ENCODE results near the gene TMEM254. TPM values are rescaled to one million over a fixed set of nuclear protein-coding genes. Genes with fewer than 3 reads are reported as not detected.

Gene TMEM254
- total and polyA plus RNA-seq, 9 of the 15 experiments (the other 6 are each of a cell fraction or from before 2014, with no cell fraction given) = 0.59 to 4.7 (median 1.9) TPM

DNA sequence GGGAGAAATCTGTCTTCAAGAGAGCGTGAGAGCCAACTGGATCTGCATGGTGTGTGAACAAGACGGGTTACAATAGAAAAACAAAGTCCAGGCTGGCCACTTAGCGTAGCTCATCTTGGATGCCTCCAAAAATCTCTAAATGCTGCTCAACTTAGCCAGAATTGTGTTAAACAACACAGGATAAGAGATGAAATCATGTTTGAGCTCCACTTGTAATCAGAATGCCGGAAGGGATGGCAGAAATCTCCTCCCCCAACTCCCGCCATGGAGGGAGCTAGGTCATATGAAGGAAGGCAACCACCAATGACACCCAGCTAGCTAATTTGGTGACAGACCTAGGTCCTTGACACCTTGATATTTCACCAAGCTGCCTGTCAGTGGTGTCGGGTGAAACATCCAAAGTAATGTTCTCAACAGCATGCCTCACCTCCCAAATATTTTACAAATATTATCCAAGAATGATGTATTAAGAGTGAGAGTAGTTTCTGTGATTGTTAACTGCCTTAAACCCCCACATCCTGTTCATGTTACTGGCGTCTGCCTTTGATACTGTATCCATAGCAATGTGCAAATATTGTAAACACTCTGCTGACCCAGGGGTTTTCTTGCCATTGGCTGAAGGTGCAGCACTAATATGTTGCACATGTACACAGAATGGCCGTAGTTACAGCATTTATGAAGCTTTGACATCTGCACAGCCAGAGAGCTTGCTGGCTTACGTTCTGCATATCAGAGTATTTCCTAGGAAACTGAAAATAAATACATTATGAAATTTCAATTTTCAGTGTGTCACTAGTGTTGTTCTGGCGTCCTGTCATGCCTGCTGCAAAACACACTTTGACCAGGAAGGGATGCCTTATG is 25.8 kb downstream of the TMEM254 start:
- no peaks in the 10 kb centered on the region for H4K20me1 ChIP-seq (replicated peaks; ENCODE audit: control insufficient read depth, insufficient read depth, low read length)
- ATAC-seq = no peak
- no peak overlapping the region for H3K4me2 ChIP-seq (ENCODE audit: insufficient read depth, low read length)
- in situ Hi-C loops (cut with MboI) (no loop called here), intact Hi-C loops (cut with micrococcal nuclease) (no loop called here)
- FAIRE-seq = peak; percentile 32
- H3K9me1 ChIP-seq (ENCODE audit: control insufficient read depth, insufficient read depth, low read length) = no peaks in the 10 kb centered on the region
- CTCF ChIA-PET (ENCODE audit: low intra/inter-chr PET ratio) = no interaction called here
- no peak overlapping the region for H3K27ac ChIP-seq (ENCODE audit: extremely low read depth, low read depth, low read length)
- no peaks in the 10 kb centered on the region; a peak in 1 of 5 replicates for H3K4me1 ChIP-seq (replicated peaks in 1 of 2; ENCODE audit: control insufficient read depth in 2 of 2, insufficient read depth in 2 of 2, low read length in 2 of 2)
- no peak overlapping the region for H3K4me3 ChIP-seq
- peak in 1 of 4 experiments; percentile 9 for DNase-seq (ENCODE audit: extremely low read depth in 1 of 4, low spot score in 3 of 4)
- POLR2A ChIA-PET = no interaction called here
- H3K36me3 ChIP-seq (ENCODE audit: control insufficient read depth, insufficient read depth, low read length) = no peaks in the 10 kb centered on the region
- no peak overlapping the region for H3K9ac ChIP-seq (ENCODE audit: insufficient read depth in 1 of 2, low read depth in 2 of 2, low read length in 2 of 2)
- WGBS (ENCODE audit: insufficient coverage, low coverage, missing lambda C conversion rate) = 1% methylated on average over 10 of the region's 10 CpGs
- peaks cover 31 to 32% of the 10 kb centered on the region in 2 experiments; a peak in 4 of 5 replicates for H3K27me3 ChIP-seq (ENCODE audit: control insufficient read depth in 2 of 2, insufficient read depth in 2 of 2, low read length in 2 of 2)
- H2AFZ ChIP-seq (ENCODE audit: low read depth, low read length) = no peak overlapping the region
- BruUV-seq (replicated peaks) = no TSS peak
- no peaks in the 10 kb centered on the region for H3K79me2 ChIP-seq (ENCODE audit: control insufficient read depth, insufficient read depth, low read length)
- peaks cover 2% of the 10 kb centered on the region for H3K9me3 ChIP-seq (replicated peaks; ENCODE audit: control insufficient read depth, insufficient read depth, low read depth, low read length)
- TF ChIP-seq RFX1 (IDR thresholded peaks at IDR 0.05) (peak; percentile 21; the same call in 1 of the 2 replicates), TRIM28 (IDR thresholded peaks at IDR 0.05) (no peak), SAFB2 (IDR thresholded peaks at IDR 0.05; ENCODE audit: borderline replicate concordance, low read depth, low read length, severe bottlenecking) (no peak), MEF2D (tag; conservative IDR thresholded peaks at IDR 0.05; ENCODE audit: low read depth) (no peak), CSDE1 (IDR thresholded peaks at IDR 0.05) (no peak), YBX1 (IDR thresholded peaks at IDR 0.05) (no peak)
- TF ChIP-seq, protein P1, sequence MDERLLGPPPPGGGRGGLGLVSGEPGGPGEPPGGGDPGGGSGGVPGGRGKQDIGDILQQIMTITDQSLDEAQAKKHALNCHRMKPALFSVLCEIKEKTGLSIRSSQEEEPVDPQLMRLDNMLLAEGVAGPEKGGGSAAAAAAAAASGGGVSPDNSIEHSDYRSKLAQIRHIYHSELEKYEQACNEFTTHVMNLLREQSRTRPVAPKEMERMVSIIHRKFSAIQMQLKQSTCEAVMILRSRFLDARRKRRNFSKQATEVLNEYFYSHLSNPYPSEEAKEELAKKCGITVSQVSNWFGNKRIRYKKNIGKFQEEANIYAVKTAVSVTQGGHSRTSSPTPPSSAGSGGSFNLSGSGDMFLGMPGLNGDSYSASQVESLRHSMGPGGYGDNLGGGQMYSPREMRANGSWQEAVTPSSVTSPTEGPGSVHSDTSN (CRISPR knock-in tag; IDR thresholded peaks at IDR 0.05; ENCODE audit: low read depth) = no peak
- TF ChIP-seq, protein P1 (tag; conservative IDR thresholded peaks at IDR 0.05; ENCODE audit: low read depth) = no peak
- TF ChIP-seq, protein P2, sequence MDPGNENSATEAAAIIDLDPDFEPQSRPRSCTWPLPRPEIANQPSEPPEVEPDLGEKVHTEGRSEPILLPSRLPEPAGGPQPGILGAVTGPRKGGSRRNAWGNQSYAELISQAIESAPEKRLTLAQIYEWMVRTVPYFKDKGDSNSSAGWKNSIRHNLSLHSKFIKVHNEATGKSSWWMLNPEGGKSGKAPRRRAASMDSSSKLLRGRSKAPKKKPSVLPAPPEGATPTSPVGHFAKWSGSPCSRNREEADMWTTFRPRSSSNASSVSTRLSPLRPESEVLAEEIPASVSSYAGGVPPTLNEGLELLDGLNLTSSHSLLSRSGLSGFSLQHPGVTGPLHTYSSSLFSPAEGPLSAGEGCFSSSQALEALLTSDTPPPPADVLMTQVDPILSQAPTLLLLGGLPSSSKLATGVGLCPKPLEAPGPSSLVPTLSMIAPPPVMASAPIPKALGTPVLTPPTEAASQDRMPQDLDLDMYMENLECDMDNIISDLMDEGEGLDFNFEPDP (CRISPR knock-in tag; IDR thresholded peaks at IDR 0.05) = no peak
- TF ChIP-seq, protein P3, sequence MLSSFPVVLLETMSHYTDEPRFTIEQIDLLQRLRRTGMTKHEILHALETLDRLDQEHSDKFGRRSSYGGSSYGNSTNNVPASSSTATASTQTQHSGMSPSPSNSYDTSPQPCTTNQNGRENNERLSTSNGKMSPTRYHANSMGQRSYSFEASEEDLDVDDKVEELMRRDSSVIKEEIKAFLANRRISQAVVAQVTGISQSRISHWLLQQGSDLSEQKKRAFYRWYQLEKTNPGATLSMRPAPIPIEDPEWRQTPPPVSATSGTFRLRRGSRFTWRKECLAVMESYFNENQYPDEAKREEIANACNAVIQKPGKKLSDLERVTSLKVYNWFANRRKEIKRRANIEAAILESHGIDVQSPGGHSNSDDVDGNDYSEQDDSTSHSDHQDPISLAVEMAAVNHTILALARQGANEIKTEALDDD (IDR thresholded peaks at IDR 0.05) = no peak
